CD4-positive, alpha-beta T cell treated with Interleukin-12 subunit alpha and Interleukin-12 subunit beta, for 1 hour (primary cell): Measurements from ENCODE around the gene GFOD2.

ENCODE experiments used
- DNase-seq: peaks from one replicate; pipeline ENCODE4 v3.0.0-alpha.2; 2020

Gene GFOD2

DNA sequence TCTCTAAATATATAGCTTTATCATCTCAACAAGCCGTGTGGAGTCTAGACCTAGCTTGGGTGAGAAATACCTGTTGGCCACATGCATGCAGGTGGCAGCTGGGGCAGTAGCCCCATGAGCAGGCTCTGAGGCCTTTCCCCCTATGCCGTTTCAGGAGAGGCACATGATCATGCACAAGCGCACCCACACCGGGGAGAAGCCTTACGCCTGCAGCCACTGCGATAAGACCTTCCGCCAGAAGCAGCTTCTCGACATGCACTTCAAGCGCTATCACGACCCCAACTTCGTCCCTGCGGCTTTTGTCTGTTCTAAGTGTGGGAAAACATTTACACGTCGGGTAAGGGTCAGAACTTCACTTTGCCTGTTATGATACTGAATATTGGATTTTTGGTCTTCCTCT, 90.9 kb downstream of the GFOD2 start:
- DNase-seq = no peak
